NCI-H748 (cell line): Measurements from ENCODE around the gene CYP1A2.
"Not testable (repeated sequence)": the region's sequence is repeated elsewhere in the genome, so short reads cannot be mapped to it uniquely, and the experiment has no call there.

Experiments
- DNase-seq: peaks from one replicate; lab custom pipeline; 2025; ENCODE audit not compliant: unreplicated experiment; lab: John Stamatoyannopoulos, UW

CYP1A2 gene

GRCh38 chr15:74776821-74777768 is 28.4 kb downstream of the CYP1A2 start:
- DNase-seq = no peak

GRCh38 chr15:74777769-74778598 is 29.3 kb downstream of the CYP1A2 start:
- no peak for DNase-seq

DNA sequence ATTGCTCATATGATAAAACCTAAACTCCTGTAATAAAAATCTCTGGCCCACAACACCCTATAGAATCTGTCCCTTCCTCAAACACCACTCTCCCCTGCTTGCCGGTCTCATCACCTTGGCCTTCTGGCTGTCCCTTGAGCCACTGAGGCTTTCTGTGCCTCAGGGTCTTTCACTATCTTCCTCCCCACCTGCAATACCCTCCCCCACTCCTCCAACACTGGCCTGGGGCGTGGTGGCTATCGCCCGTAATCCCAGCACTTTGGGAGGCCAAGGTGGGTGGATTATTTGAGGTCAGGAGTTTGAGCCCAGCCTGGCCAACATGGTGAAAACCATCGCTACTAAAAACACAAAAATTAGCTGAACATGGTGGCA is 29.9 kb downstream of the CYP1A2 start:
- DNase-seq = no peak

- DNase-seq = no peak
Observed at GRCh38 chr15:74779162-74779648, 30.6 kb downstream of the CYP1A2 start.

- DNase-seq = no peak
Observed at GRCh38 chr15:74780523-74781430, 32.1 kb downstream of the CYP1A2 start.

DNA sequence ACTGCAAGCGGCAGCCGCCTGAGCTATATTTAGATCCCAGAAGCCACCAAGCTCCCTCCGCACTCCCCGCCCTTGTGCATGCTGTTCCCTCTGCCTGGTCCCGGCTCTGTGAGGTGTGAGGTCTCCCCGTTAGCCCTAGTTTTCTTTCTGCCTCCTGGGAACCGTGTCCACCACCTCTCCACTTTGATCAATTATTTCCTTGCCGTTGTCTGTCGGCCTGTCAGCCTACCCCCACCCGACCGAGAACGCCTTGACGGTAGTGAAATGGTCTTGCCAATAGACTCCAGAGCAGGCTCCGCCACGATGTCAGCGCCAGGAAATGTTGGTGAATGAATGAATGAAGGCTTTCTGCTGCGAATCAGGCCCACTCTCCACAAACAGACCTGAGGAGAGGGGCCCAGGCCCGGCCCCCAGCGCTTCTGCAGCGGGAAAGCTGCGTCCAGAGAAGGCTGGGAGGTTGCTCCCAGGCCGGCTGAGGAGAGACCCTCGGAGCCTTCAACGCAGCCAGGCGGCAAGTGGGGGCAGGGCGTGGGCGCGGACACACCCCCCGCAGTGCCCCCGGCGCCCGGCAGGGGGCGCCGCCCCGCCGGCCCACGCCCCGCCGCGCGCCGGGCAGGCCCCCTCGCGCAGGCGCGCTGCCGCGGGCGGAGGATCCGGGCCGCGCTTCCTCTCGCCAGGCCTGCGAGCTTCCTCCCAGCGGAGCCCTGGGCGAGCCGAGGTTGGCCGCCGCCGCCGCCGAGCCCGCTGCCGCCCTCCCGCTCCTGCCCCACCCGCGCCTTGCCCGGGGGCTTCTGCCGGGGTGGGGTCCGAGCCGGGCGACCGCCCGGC is 33.0 kb downstream of the CYP1A2 start, which contains the start of gene CSK:
Gene CSK, plus strand, starts transcription at position 650 of the 828 bp plus-strand sequence. CDS start 16,218 bp downstream, outside the sequence.
- DNase-seq = peak; percentile 68

DNA sequence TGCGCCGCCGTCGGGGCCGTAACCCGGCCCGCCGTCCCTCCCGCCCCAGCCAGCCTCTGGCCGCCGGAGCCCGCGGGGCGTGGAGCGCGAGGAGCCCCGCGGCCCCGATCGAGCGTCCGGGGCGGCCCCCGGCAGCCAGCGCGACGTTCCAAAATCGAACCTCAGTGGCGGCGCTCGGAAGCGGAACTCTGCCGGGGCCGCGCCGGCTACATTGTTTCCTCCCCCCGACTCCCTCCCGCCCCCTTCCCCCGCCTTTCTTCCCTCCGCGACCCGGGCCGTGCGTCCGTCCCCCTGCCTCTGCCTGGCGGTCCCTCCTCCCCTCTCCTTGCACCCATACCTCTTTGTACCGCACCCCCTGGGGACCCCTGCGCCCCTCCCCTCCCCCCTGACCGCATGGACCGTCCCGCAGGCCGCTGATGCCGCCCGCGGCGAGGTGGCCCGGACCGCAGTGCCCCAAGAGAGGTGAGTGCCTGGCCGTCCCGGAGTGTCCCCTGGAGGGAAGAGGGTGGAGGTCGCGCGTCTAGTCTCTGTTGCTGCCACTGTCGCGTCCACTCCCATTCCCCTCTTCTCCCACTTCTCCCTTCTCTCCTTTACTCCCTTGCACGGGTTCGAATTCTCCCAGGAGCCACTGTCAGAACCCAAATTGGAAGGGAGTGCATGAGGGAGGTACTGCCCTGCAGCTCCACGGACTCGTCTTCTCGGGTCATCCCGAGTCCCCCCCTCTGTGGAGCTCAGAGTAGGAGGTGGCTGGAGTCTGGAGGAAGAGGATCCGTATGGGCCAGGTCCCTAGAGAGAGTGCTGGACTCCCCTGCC is 33.8 kb downstream of the CYP1A2 start:
- peak; percentile 34 for DNase-seq

DNA sequence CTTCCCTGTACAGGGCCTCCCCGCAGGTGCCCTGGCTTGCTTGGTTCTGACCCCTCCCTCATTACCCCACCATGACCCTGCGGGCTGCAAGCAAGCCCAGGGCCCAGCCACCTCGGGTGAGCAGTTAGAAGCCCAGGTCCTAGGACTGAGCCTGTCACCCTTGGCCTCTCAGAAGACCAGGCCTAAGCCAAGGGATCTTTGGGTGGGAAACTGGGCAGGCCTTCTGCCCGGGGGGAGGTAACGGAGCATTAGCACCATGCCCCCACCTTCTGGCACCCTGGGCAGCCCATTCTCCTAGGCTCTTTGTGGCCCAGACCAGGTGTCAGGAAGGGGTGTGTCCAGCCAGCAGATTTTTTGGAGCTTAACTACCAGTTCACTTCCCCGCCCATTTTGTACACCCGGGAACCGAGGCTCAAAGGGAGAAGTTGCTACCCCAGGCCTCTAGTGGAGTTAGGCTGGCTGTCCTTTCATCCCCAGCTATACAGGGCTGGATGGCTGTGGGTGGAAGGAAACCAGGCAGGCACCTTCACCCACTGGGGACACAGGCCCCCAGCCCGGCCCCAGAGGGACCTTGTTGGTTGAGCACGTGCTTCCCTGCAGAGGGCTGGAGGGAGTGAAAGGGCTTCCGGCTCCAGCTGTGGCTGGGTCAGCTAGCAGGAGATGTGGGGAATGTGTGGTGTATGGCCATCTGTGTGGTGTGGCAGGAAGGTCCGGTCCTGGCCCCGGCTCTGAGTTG is 34.6 kb downstream of the CYP1A2 start:
- DNase-seq = no peak

DNA sequence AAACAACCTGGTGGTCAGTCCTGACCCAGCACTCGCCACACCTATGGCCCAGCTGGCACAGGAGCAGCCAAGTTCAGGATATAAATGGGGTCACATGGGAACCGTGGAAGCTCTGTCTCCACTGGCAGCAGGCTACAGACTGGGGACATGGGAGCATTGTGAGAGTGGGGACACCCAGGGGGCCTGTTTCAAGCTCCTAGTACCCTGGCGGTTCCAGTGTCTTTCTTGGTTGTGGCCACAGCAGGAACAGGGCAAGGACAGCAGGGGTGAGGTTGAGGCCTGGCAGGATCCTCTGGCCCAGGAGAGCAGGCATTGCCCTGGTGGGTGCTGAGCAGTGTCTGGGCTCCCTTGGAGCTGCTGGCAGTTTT is 35.1 kb downstream of the CYP1A2 start:
- DNase-seq = no peak

DNA sequence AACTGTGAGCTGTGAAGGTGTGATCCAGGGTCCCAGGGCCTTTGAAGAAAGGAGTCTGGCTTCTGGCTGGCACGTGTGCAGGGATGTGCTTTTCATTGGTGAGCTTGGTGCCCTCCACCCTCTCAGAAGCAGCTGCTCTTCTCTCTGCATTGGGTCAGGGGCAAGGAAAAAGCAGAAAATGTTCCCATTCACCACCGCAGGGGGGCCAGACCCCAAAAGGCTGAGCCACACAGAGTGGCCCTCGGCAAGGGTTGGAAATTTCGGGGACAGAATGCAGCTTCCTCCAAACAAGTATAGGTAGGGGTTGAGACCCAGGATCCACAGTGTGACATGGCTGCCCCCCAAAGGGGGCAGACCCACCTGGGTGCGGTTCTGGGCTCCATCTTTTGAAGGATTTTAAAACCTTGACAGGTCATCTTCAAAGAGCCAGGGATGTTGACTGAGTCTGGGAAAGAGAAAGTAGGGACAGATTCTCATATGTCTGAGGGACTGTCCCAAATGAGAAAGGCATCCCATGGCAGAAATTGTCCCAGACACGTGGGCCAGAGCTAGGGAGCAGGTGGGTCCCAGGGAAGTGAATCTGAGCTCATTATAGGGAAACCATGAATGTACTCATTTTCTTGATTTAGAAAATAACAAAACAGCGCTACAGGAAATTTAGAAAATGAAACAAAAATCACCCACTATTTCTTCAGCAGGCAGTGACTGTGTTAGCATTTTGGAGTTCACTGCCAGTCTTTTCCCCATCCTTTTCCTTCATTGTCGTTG is 36.0 kb downstream of the CYP1A2 start:
- DNase-seq = no peak

DNA sequence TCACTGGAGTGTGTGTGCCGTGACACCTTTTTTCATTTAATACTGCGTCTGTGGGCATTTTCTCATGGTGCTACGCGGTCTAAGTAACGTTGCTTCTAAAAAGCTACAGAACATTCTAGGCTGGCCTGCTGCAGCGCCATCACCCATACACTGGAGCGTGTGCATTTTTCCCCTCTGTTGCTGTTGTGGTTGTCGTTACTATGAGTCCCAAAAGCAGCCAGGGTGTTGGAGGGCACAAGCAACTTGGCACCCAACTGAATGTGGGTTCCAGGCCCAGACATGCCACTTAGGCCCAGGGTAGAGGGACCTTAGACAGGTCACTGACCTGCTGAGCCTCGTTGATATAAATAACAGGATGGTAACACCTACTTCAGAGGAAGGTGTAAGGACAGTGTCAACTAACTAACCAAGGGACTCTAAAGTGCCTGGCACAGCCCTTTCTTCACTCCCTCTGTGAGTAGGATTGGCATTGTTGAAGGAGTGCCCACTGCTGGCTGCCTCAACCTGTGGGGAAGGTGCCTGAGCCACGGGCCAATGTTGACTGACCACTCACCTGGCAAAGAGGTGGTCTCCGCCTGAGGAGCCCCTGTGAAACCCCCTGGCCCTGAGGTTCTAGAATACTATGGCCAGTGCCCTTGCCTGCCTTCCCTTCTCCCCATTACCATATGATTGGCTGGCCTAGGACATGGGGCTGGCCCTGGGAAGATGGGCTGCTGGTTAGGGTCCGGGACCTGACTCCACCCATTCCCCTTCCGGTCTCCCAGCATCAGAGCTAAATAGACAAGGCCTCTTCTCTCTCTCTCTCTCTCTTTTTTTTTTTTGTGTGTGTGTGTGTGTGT is 36.8 kb downstream of the CYP1A2 start:
- no peak for DNase-seq

- DNase-seq = not testable (repeated sequence)
Observed at GRCh38 chr15:74786081-74786480, 37.4 kb downstream of the CYP1A2 start.

DNA sequence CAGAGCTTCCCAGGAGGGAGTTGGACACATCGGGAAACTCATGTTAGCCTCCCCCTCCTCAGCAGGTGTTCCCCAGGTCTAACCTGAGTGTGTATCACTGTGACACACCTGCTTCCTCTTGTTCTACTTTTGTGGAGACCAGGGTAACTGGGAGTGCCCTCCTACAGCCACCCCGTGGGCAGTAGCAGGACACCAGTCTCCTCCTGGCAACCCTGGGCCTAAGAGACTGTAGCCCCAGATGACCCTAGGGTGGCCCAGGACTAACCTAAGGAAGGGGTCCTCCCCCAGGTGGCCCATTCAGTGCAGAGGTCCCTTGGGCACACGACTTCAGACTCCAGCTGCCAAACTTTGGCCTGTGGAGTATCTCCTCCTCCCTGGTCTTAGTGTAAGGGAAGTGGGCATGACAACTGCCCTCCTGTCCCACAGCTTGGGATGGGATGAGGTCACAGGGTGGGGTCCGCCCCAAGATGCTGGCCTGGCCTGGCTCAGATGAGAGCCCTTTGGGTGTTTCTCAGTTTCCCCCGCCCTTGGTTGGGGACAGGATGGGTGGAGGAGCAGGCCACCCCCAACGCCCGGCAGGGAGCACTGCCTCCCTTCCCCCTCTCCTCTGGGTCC is 38.0 kb downstream of the CYP1A2 start:
- no peak for DNase-seq

DNA sequence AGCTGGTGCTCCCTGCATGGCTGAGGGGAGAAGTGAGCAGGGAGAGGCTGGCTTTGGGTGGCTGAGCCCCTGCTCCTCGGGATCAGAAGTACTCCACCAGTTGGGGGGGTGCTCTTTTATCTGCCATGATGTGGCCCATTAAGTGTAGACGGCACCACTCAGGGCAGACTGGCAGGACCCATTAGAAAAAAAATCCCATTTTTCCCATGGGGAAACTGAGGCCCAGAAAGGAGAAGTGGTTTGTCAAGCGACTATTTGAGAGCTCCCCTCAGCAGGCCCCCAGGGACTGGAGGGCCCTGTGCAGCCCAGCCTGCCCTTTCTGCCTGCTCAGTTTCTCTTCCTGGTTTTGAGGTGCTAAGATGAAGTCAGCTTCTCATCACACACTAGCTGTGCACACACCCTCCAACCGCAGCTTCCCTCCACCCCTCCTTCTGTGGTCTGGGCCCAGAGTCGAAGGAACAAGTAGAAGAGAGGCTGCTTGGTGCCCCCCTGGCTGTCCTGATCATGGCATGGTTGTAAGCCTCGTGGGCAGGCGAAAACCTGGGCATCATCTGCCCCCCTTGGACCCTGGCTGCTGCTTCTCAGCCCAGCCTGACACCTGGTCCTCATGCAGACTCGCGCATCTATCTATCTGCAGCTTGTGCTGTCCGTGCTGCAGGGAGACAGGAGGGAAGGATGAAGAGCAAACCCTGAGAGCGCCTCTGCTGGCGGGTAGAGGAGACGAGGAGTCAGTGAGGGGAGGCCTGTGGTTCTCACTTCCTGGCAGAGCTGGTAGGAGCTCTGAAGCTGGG is 38.8 kb downstream of the CYP1A2 start:
- DNase-seq = peak; percentile 15

DNA sequence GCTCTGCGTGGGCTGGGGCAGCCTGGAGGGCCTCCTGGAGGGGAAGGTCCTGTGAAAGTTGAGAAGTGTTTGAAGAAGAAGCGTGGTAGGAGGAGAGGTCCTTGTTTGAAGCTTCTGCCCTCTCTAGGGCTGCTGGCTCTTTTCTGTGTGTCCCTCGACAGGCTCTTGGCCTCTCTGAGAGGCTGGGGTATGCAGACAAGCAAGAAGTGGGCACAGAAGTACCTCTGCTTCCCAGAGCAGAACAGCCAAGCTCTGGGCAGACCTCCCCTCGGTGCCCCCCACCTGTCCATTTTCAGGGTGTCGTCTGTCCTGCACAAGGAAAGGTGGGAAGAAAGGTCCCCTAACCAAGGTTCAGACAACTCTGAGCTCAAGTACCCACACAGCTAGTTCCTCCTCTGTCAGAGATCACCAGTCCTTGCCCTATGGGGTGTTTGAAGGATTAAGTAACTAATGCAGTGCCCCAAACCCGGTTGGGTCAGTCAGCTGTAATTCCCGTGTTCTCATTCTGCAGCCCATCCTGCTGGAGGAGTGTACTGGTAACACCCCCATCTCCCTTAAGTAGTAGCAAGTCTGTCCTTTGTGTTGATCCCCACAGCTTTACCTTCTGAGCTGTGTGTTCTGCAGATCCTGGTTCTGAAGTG is 39.5 kb downstream of the CYP1A2 start:
- DNase-seq = no peak
